Panc1 (cell line): Measurements from ENCODE around the gene OR52N4. TPM values are rescaled to one million over a fixed set of nuclear protein-coding genes. Genes with fewer than 3 reads are reported as not detected.

Source experiments
- ATAC-seq: fragments of 200-7000 bp; cut with Tn5 transposase; 2 replicates; pipeline ENCODE4 v1.9.1; 2020; ENCODE audit warnings: mild to moderate bottlenecking, moderate library complexity
- BruUV-seq: library from RNA; stranded (reverse); fragments of 400-500 nt; replicated peaks from 2 replicates; lab custom pipeline; 2021; lab: Mats Ljungman, UMichigan
- CTCF ChIA-PET: fragments of 300-600 bp; sonication (Branson Sonifier 250); formaldehyde crosslinking; loops from one replicate; lab custom pipeline; 2022; ENCODE audit warnings: antibody characterized with exemption; lab: Charles Lee
- POLR2A ChIA-PET: fragments of 300-600 bp; sonication (Branson Sonifier 250); formaldehyde crosslinking; loops from one replicate; lab custom pipeline; 2022; ENCODE audit warnings: antibody characterized with exemption; lab: Charles Lee
- DNase-seq: peaks from one replicate; pipeline ENCODE4 v3.0.0-alpha.2; 2010; ENCODE audit warnings: low read depth, low spot score
- H3K27ac ChIP-seq: 2 replicates; pipeline ENCODE4 v1.5.1; 2011; ENCODE audit warnings: mild to moderate bottlenecking, low read length, inconsistent platforms
- H3K27me3 ChIP-seq: fragments of 200-500 bp; sonication (Bioruptor generic); 2 replicates; pipeline ENCODE4 v1.6.0; 2014; ENCODE audit warnings: low read length, inconsistent platforms; ENCODE audit not compliant: control insufficient read depth, insufficient read depth
- H3K36me3 ChIP-seq: fragments of 200-500 bp; sonication (Bioruptor generic); 2 replicates; pipeline ENCODE4 v1.5.1; 2014; ENCODE audit warnings: inconsistent platforms, mild to moderate bottlenecking, low read length, moderate library complexity; ENCODE audit not compliant: control insufficient read depth, insufficient read depth
- H3K4me1 ChIP-seq: 2 replicates; pipeline ENCODE4 v1.5.1; 2011; ENCODE audit warnings: inconsistent platforms, mild to moderate bottlenecking, low read length, moderate library complexity; ENCODE audit not compliant: control insufficient read depth, insufficient read depth
- H3K4me3 ChIP-seq, 2 experiments: 2 replicates each; pipeline ENCODE4 v1.5.1; 2011 to 2012; ENCODE audit warnings: low read depth in 2 of 2, low read length in 2 of 2, mild to moderate bottlenecking in 2 of 2, inconsistent platforms in 1 of 2, moderate library complexity in 1 of 2
- H3K9me3 ChIP-seq: fragments of 200-500 bp; sonication (Bioruptor generic); 2 replicates; pipeline ENCODE4 v1.5.1; 2014; ENCODE audit warnings: low read depth, mild to moderate bottlenecking, inconsistent platforms, low read length, moderate library complexity; ENCODE audit not compliant: control insufficient read depth, insufficient read depth
- POLR2AphosphoS5 ChIP-seq: IDR thresholded peaks from 2 replicates; pipeline ENCODE4 v1.6.1; 2012; ENCODE audit warnings: mild to moderate bottlenecking, low read depth, low read length, moderate library complexity
- SIN3A ChIP-seq: IDR thresholded peaks from 2 replicates; pipeline ENCODE4 v1.6.1; 2012; ENCODE audit warnings: low read depth, mild to moderate bottlenecking, low read length, moderate library complexity, borderline replicate concordance; ENCODE audit not compliant: insufficient read depth
- TCF7L2 ChIP-seq: IDR thresholded peaks from 2 replicates; pipeline ENCODE4 v1.6.1; 2011; ENCODE audit warnings: mild to moderate bottlenecking, low read depth, low read length, inconsistent platforms
- in situ Hi-C: cut with HindIII; loops from 2 replicates; pipeline ENCODE4 v1.10.0; 2016; ENCODE audit warnings: low sequenced_read_pairs, low pct_unique_long_range_greater_than_20kb
- intact Hi-C: fragments of 100-400 bp; cut with micrococcal nuclease; formaldehyde crosslinking; loops from one replicate; pipeline ENCODE4 v1.10.0; 2022; ENCODE audit not compliant: unreplicated experiment
- total RNA-seq: library from RNA; stranded (reverse); gene quantifications from one replicate; pipeline ENCODE4 v1.2.1, GENCODE V29; 2021; ENCODE audit not compliant: unreplicated experiment
- TF ChIP-seq, protein P1 (sequence below): fragments of 450-650 bp; IDR thresholded peaks from 2 replicates; pipeline ENCODE4 v1.5.1; 2017; ENCODE audit warnings: mild to moderate bottlenecking
- TF ChIP-seq, protein P2 (sequence below), 2 experiments: IDR thresholded peaks; 2 replicates each; pipeline ENCODE4 v1.6.1; 2011 to 2012; ENCODE audit warnings: low read depth in 2 of 2, control low read depth in 1 of 2, low read length in 1 of 2, mild to moderate bottlenecking in 1 of 2, moderate library complexity in 1 of 2; ENCODE audit not compliant: insufficient read depth in 1 of 2

Gene OR52N4
- total RNA-seq, 1 experiment from 2014 or later = not detected

GRCh38 chr11:5803982-5804381 is 49.9 kb downstream of the OR52N4 start:
- Histone ChIP-seq H3K4me1 (peaks cover 6% of the 10 kb centered on the region), H3K9me3 (no peaks in the 10 kb centered on the region), H3K27ac (no peak overlapping the region), H3K36me3 (no peaks in the 10 kb centered on the region), H3K4me3 (no peak overlapping the region), H3K27me3 (no peaks in the 10 kb centered on the region; the same call in 1 of the 2 replicates)
- BruUV-seq = no TSS peak
- ChIA-PET CTCF (no interaction called here), POLR2A (no interaction called here)
- TF ChIP-seq, protein P1, sequence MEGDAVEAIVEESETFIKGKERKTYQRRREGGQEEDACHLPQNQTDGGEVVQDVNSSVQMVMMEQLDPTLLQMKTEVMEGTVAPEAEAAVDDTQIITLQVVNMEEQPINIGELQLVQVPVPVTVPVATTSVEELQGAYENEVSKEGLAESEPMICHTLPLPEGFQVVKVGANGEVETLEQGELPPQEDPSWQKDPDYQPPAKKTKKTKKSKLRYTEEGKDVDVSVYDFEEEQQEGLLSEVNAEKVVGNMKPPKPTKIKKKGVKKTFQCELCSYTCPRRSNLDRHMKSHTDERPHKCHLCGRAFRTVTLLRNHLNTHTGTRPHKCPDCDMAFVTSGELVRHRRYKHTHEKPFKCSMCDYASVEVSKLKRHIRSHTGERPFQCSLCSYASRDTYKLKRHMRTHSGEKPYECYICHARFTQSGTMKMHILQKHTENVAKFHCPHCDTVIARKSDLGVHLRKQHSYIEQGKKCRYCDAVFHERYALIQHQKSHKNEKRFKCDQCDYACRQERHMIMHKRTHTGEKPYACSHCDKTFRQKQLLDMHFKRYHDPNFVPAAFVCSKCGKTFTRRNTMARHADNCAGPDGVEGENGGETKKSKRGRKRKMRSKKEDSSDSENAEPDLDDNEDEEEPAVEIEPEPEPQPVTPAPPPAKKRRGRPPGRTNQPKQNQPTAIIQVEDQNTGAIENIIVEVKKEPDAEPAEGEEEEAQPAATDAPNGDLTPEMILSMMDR = no peak
- TF ChIP-seq TCF7L2 (no peak), SIN3A (no peak), POLR2AphosphoS5 (no peak)
- TF ChIP-seq, protein P2, sequence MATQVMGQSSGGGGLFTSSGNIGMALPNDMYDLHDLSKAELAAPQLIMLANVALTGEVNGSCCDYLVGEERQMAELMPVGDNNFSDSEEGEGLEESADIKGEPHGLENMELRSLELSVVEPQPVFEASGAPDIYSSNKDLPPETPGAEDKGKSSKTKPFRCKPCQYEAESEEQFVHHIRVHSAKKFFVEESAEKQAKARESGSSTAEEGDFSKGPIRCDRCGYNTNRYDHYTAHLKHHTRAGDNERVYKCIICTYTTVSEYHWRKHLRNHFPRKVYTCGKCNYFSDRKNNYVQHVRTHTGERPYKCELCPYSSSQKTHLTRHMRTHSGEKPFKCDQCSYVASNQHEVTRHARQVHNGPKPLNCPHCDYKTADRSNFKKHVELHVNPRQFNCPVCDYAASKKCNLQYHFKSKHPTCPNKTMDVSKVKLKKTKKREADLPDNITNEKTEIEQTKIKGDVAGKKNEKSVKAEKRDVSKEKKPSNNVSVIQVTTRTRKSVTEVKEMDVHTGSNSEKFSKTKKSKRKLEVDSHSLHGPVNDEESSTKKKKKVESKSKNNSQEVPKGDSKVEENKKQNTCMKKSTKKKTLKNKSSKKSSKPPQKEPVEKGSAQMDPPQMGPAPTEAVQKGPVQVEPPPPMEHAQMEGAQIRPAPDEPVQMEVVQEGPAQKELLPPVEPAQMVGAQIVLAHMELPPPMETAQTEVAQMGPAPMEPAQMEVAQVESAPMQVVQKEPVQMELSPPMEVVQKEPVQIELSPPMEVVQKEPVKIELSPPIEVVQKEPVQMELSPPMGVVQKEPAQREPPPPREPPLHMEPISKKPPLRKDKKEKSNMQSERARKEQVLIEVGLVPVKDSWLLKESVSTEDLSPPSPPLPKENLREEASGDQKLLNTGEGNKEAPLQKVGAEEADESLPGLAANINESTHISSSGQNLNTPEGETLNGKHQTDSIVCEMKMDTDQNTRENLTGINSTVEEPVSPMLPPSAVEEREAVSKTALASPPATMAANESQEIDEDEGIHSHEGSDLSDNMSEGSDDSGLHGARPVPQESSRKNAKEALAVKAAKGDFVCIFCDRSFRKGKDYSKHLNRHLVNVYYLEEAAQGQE (IDR thresholded peaks at IDR 0.05; ENCODE audit: insufficient read depth in 1 of 2, low read depth in 2 of 2, low read length in 1 of 2) = no peak
- intact Hi-C loops (no loop called here), in situ Hi-C loops (no loop called here)
- DNase-seq = no peak
- ATAC-seq = no peak

Other genes starting within 250 kb of the OR52N4 start
- gene UBQLN3, start 244.3 kb upstream of the OR52N4 start, total RNA-seq = not detected
- 0.72 TPM for gene UBQLNL, start 237.5 kb upstream of the OR52N4 start, total RNA-seq
- 0.15 TPM for gene OR52H1, start 205.7 kb upstream of the OR52N4 start, total RNA-seq
- not detected for gene OR52B6, start 173.4 kb upstream of the OR52N4 start, total RNA-seq
- 53.8 TPM for gene TRIM6, start 157.6 kb upstream of the OR52N4 start, total RNA-seq
- gene TRIM34, start 129.2 kb upstream of the OR52N4 start, total RNA-seq = 1.5 TPM
- gene TRIM5, start 69.2 kb upstream of the OR52N4 start, total RNA-seq = 56.1 TPM
- gene TRIM22, start 64.5 kb upstream of the OR52N4 start, total RNA-seq = 1.4 TPM
- gene OR56B1, start 17.8 kb upstream of the OR52N4 start, total RNA-seq = not detected
- gene OR52N5, start 29.1 kb downstream of the OR52N4 start, total RNA-seq = not detected
- gene OR52N1, start 37.0 kb downstream of the OR52N4 start, total RNA-seq = not detected
- gene OR52N2, start 54.7 kb downstream of the OR52N4 start, total RNA-seq = not detected
- gene OR52E6, start 87.7 kb downstream of the OR52N4 start, total RNA-seq = not detected
- gene OR52E8, start 103.4 kb downstream of the OR52N4 start, total RNA-seq = not detected
- not detected for gene OR52E4, start 126.4 kb downstream of the OR52N4 start, total RNA-seq
- not detected for gene OR52E5, start 139.0 kb downstream of the OR52N4 start, total RNA-seq
- not detected for gene OR56A3, start 188.0 kb downstream of the OR52N4 start, total RNA-seq
- gene OR56A5, start 214.3 kb downstream of the OR52N4 start, total RNA-seq = not detected
- not detected for gene OR52L1, start 232.7 kb downstream of the OR52N4 start, total RNA-seq